Bladder microvascular endothelial cell (primary cell): ENCODE data around the gene MYBPC2. TPM values are rescaled to one million over a fixed set of nuclear protein-coding genes. Genes with fewer than 3 reads are reported as not detected.

Experiments
- total RNA-seq: library from RNA; depleted of rRNA; stranded (reverse); fragments of >200 nt; gene quantifications from 2 replicates; pipeline ENCODE4 v1.2.3, GENCODE V29; 2014

The MYBPC2 gene
- total RNA-seq: not detected in 2 replicates

GRCh38 chr19:50432221-50433028 is at the start of gene MYBPC2:
Gene MYBPC2 (plus strand): TSS chr19:50432892. CDS start chr19:50432954, 62 bp downstream.

GRCh38 chr19:50383852-50384684 is 48.6 kb upstream of the MYBPC2 start, which contains the start of gene POLD1:
Gene POLD1 (plus strand): TSS chr19:50384347. CDS start chr19:50398852, 14,505 bp downstream.

GRCh38 chr19:50418176-50419021 is 14.3 kb upstream of the MYBPC2 start, which contains the start of gene SPIB:
Gene SPIB (plus strand): TSS chr19:50418938. CDS start chr19:50418963, 25 bp downstream.

GRCh38 chr19:50476224-50476906 is 43.7 kb downstream of the MYBPC2 start, which contains the start of the genes EMC10 and GARIN5A:
Gene EMC10 (plus strand): TSS chr19:50476507. CDS start chr19:50476545, 38 bp downstream.
Gene GARIN5A (minus strand): TSS chr19:50476848. CDS start chr19:50476388, 460 bp downstream.

GRCh38 chr19:50511069-50511822 is 78.6 kb downstream of the MYBPC2 start, which contains the start of gene JOSD2:
Gene JOSD2 (minus strand): TSS chr19:50511191. CDS start chr19:50510431, 760 bp downstream.

GRCh38 chr19:50513746-50514345 is 81.2 kb downstream of the MYBPC2 start, which contains the start of gene ASPDH:
Gene ASPDH (minus strand): TSS chr19:50513913. CDS start chr19:50513823, 90 bp downstream.

Other genes with a start within 250 kb of the MYBPC2 start
- 0.38 TPM in 1 of 2 replicates, not detected in the other for gene MYH14, start 229.3 kb upstream of the MYBPC2 start, total RNA-seq
- gene KCNC3, start 103.5 kb upstream of the MYBPC2 start, total RNA-seq: under 0.01 and 0.38 TPM in 2 replicates
- 0.19 TPM in 1 of 2 replicates, not detected in the other for gene NAPSA, start 67.3 kb upstream of the MYBPC2 start, total RNA-seq
- 45.5 and 67.3 TPM in 2 replicates for gene NR1H2, start 56.4 kb upstream of the MYBPC2 start, total RNA-seq
- gene POLD1, start 48.5 kb upstream of the MYBPC2 start, total RNA-seq: 65.4 and 79.4 TPM in 2 replicates
- gene SPIB, start 14.0 kb upstream of the MYBPC2 start, total RNA-seq: not detected in 2 replicates
- gene EMC10, start 43.6 kb downstream of the MYBPC2 start, total RNA-seq: 31.6 and 54.2 TPM in 2 replicates
- gene GARIN5A, start 44.0 kb downstream of the MYBPC2 start, total RNA-seq: not detected in 2 replicates
- 14.7 and 16.7 TPM in 2 replicates for gene JOSD2, start 78.3 kb downstream of the MYBPC2 start, total RNA-seq
- 0.19 TPM in 1 of 2 replicates, not detected in the other for gene ASPDH, start 81.0 kb downstream of the MYBPC2 start, total RNA-seq
- under 0.01 TPM in 1 of 2 replicates, not detected in the other for gene LRRC4B, start 135.5 kb downstream of the MYBPC2 start, total RNA-seq
- 0.19 TPM in 1 of 2 replicates, not detected in the other for gene SYT3, start 207.0 kb downstream of the MYBPC2 start, total RNA-seq
- gene C19orf81, start 216.6 kb downstream of the MYBPC2 start, total RNA-seq: 0.57 and 1.1 TPM in 2 replicates